ENCODE results near the gene ATG2A. TPM values are rescaled to one million over a fixed set of nuclear protein-coding genes. Genes with fewer than 3 reads are reported as not detected.

ATG2A gene
- total and polyA plus RNA-seq, 9 of the 15 experiments (the other 6 are each of a cell fraction or from before 2014, with no cell fraction given): 0.25 to 45.9 (median 5.2) TPM

GRCh38 chr11:64896448-64897022, 20.5 kb downstream of the ATG2A start:
- Histone ChIP-seq H3K9me3 (replicated peaks; ENCODE audit: control insufficient read depth, insufficient read depth, low read depth, low read length) (no peaks in the 10 kb centered on the region), H3K4me2 (ENCODE audit: insufficient read depth, low read length) (no peak overlapping the region), H2AFZ (ENCODE audit: low read depth, low read length) (no peak overlapping the region), H3K79me2 (ENCODE audit: control insufficient read depth, insufficient read depth, low read length) (no peaks in the 10 kb centered on the region), H3K27me3 (ENCODE audit: control insufficient read depth in 2 of 2, insufficient read depth in 2 of 2, low read length in 2 of 2) (no peaks in the 10 kb centered on the region), H3K9ac (ENCODE audit: insufficient read depth in 1 of 2, low read depth in 2 of 2, low read length in 2 of 2) (peak overlapping the region in 1 of 2 experiments; percentile 28; a peak in 1 of 4 replicates), H3K36me3 (ENCODE audit: control insufficient read depth, insufficient read depth, low read length) (peaks cover 62% of the 10 kb centered on the region; the same call in 2 of the 3 replicates), H3K9me1 (ENCODE audit: control insufficient read depth, insufficient read depth, low read length) (no peaks in the 10 kb centered on the region), H4K20me1 (replicated peaks; ENCODE audit: control insufficient read depth, insufficient read depth, low read length) (no peaks in the 10 kb centered on the region), H3K4me3 (no peak overlapping the region), H3K4me1 (replicated peaks in 1 of 2; ENCODE audit: control insufficient read depth in 2 of 2, insufficient read depth in 2 of 2, low read length in 2 of 2) (peaks cover 3 to 50% of the 10 kb centered on the region in 2 experiments; a peak in 3 of 5 replicates), H3K27ac (ENCODE audit: extremely low read depth, low read depth, low read length) (no peak overlapping the region)
- DNase-seq (ENCODE audit: extremely low read depth in 1 of 4, low spot score in 3 of 4) (no peak), FAIRE-seq (no peak), ATAC-seq (no peak)
- in situ Hi-C loops (cut with MboI): no loop called here
- TF ChIP-seq MTA3 (IDR thresholded peaks at IDR 0.05; ENCODE audit: borderline replicate concordance) (no peak), MIER1 (IDR thresholded peaks at IDR 0.05; ENCODE audit: low read depth) (peak; percentile 99), TEAD4 (IDR thresholded peaks at IDR 0.05; ENCODE audit: low read length) (no peak), TEAD4 (CRISPR knock-in tag; IDR thresholded peaks at IDR 0.05; ENCODE audit: borderline replicate concordance) (no peak), PTBP1 (IDR thresholded peaks at IDR 0.05; ENCODE audit: low read depth, low read length) (peak; percentile 99), ILF3 (IDR thresholded peaks at IDR 0.05; ENCODE audit: borderline replicate concordance) (no peak), CREB1 (IDR thresholded peaks at IDR 0.05) (no peak), CREB1 (CRISPR knock-in tag; IDR thresholded peaks at IDR 0.05) (0 out of 2 replicates have a peak, but pooled peaks have one; percentile 1), ZSCAN29 (IDR thresholded peaks at IDR 0.05) (no peak), POLR2G (IDR thresholded peaks at IDR 0.05; ENCODE audit: low read depth, low read length) (peak; percentile 35; the same call in 1 of the 2 replicates)
- WGBS (ENCODE audit: insufficient coverage, low coverage, missing lambda C conversion rate): 80% methylated on average over 11 of the region's 14 CpGs
- ChIA-PET POLR2A (interaction anchor here (0.7 to 1.1 kb wide), 3 partner anchors 8 to 150 kb away, joined by 3 read pairs; no protein-coding TSS in a partner anchor), CTCF (ENCODE audit: low intra/inter-chr PET ratio) (interaction anchor here (0.6 kb wide), 1 partner anchor 115 kb away, joined by 3 read pairs; no protein-coding TSS in a partner anchor)
- BruUV-seq (replicated peaks): no TSS peak
- intact Hi-C loops (cut with micrococcal nuclease): no loop called here

Data from K562 (cell line).